GM12874 (cell line): ENCODE results near the gene CSF1R.

Experiments
- CTCF ChIP-seq: IDR thresholded peaks from 2 replicates; pipeline ENCODE4 v1.5.1; 2011; ENCODE audit warnings: low read depth, mild to moderate bottlenecking, control low read depth, low read length, moderate library complexity; ENCODE audit not compliant: insufficient read depth

Gene CSF1R

GRCh38 chr5:150105928-150106615 is 19.7 kb upstream of the CSF1R start:
- no peak for TF ChIP-seq CTCF

GRCh38 chr5:150104550-150104870 is 18.2 kb upstream of the CSF1R start:
- TF ChIP-seq CTCF = no peak

- no peak for TF ChIP-seq CTCF
These were observed 17.6 kb upstream of the CSF1R start for GRCh38 chr5:150103678-150104549.

- no peak for TF ChIP-seq CTCF
These were observed 14.7 kb upstream of the CSF1R start for GRCh38 chr5:150101023-150101422.

- TF ChIP-seq CTCF = no peak
These were observed 10.8 kb upstream of the CSF1R start for GRCh38 chr5:150097152-150097551.

- TF ChIP-seq CTCF = no peak
These were observed 5.9 kb upstream of the CSF1R start for GRCh38 chr5:150092159-150092787.

GRCh38 chr5:150085191-150085912 is 1.0 kb downstream of the CSF1R start:
- no peak for TF ChIP-seq CTCF
